T-cell (primary cell): Measurements from ENCODE around the gene PRCC. TPM values are rescaled to one million over a fixed set of nuclear protein-coding genes. Genes with fewer than 3 reads are reported as not detected.
A peak's percentile ranks its signal among the peaks of the same experiment; 100 is the strongest.

Source experiments
- ATAC-seq, 4 experiments: fragments of 200-7000 bp in 3 of 4; fragments of 150-1000 bp in 1 of 4; cut with Tn5 transposase; replicated peaks in 1 of 4; 1 replicate in 3 of 4; 2 replicates in 1 of 4; pipeline ENCODE4 v1.10.0; 2021; ENCODE audit warnings: moderate library complexity in 3 of 4, mild to moderate bottlenecking in 2 of 4, moderate number of reproducible peaks in 1 of 4
- CTCF ChIA-PET, 2 donors: fragments of 300-600 bp; sonication (Branson Sonifier 250); formaldehyde crosslinking; loops; one replicate each; lab custom pipeline; 2022; ENCODE audit warnings: antibody characterized with exemption in 2 of 2; lab: Charles Lee
- POLR2A ChIA-PET, 2 donors: fragments of 300-600 bp; sonication (Branson Sonifier 250); formaldehyde crosslinking; loops; one replicate each; lab custom pipeline; 2022; ENCODE audit warnings: antibody characterized with exemption in 2 of 2; lab: Charles Lee
- DNase-seq, 35 experiments: peaks; one replicate each; pipeline versions ENCODE4 v3.0.0 to v3.0.0-alpha.2; 2013 to 2023
- H3K27ac ChIP-seq: one replicate; pipeline ENCODE4 v1.5.1; 2013; ENCODE audit warnings: low read length
- H3K27me3 ChIP-seq, 2 experiments: replicated peaks in 1 of 2; 1 replicate in 1 of 2; 2 replicates in 1 of 2; pipeline versions ENCODE4 v1.6.1 to v1.7.0; 2013; ENCODE audit warnings: low read length in 1 of 2, mixed read lengths in 1 of 2; ENCODE audit not compliant: control insufficient read depth in 2 of 2, insufficient read depth in 2 of 2; ENCODE audit errors: extremely low read depth in 1 of 2
- H3K36me3 ChIP-seq, 2 donors: 1 replicate in 1 of 2; 2 replicates in 1 of 2; pipeline versions ENCODE4 v1.6.1 to v1.7.0; 2013; ENCODE audit warnings: low read length in 1 of 2; ENCODE audit not compliant: control insufficient read depth in 2 of 2, insufficient read depth in 1 of 2; ENCODE audit errors: extremely low read depth in 1 of 2
- H3K4me1 ChIP-seq, 2 experiments: 1 replicate in 1 of 2; 2 replicates in 1 of 2; pipeline versions ENCODE4 v1.6.1 to v1.7.0; 2013; ENCODE audit warnings: low read length in 2 of 2, mixed read lengths in 1 of 2; ENCODE audit not compliant: insufficient read depth in 2 of 2, control insufficient read depth in 1 of 2; ENCODE audit errors: extremely low read depth in 1 of 2
- H3K4me3 ChIP-seq, 2 donors: 1 replicate in 1 of 2; 2 replicates in 1 of 2; pipeline versions ENCODE4 v1.5.1 to v1.7.0; 2013; ENCODE audit warnings: mild to moderate bottlenecking in 2 of 2, low read length in 1 of 2, moderate library complexity in 1 of 2; ENCODE audit not compliant: control insufficient read depth in 1 of 2; ENCODE audit errors: extremely low read depth in 1 of 2
- H3K9me3 ChIP-seq: 2 replicates; pipeline ENCODE4 v1.7.0; 2013
- H3K27ac Mint-ChIP-seq, 2 donors: one replicate each; pipeline ENCODE4 v1.8.0; 2020 to 2021; ENCODE audit warnings: mild to moderate bottlenecking in 2 of 2, mixed read lengths in 2 of 2
- H3K27me3 Mint-ChIP-seq, 2 donors: one replicate each; pipeline ENCODE4 v1.8.0; 2021 to 2022; ENCODE audit warnings: mixed read lengths in 2 of 2
- H3K36me3 Mint-ChIP-seq: one replicate; pipeline ENCODE4 v1.8.0; 2021; ENCODE audit warnings: mixed read lengths
- H3K4me1 Mint-ChIP-seq, 3 donors: one replicate each; pipeline ENCODE4 v1.8.0; 2020 to 2022; ENCODE audit warnings: mixed read lengths in 3 of 3, mild to moderate bottlenecking in 1 of 3
- H3K4me3 Mint-ChIP-seq, 3 donors: one replicate each; pipeline ENCODE4 v1.8.0; 2020 to 2022; ENCODE audit warnings: mild to moderate bottlenecking in 3 of 3, mixed read lengths in 3 of 3, moderate library complexity in 3 of 3
- H3K9me3 Mint-ChIP-seq, 3 donors: one replicate each; pipeline ENCODE4 v1.8.0; 2020 to 2022; ENCODE audit warnings: mixed read lengths in 3 of 3
- WGBS: methylation state at CpG from one replicate; pipeline ENCODE4 v1.1.5; 2013; ENCODE audit warnings: missing lambda C conversion rate; ENCODE audit not compliant: insufficient coverage; 5-methylcytosine and 5-hydroxymethylcytosine counted together
- total RNA-seq, 35 experiments: library from RNA in 6 of 35; stranded (reverse) in 6 of 35; fragments of 120-200 nt in 1 of 35; gene quantifications; one replicate each; pipeline versions ENCODE4 v1.2.1 to v1.2.4 and lab custom pipeline; 2013 to 2026

Gene PRCC
- total RNA-seq, 5 donors from 2014 or later (not counting 1 experiment from before 2014, with no cell fraction given): 55.3 to 67.7 (median 65.4) TPM

DNA sequence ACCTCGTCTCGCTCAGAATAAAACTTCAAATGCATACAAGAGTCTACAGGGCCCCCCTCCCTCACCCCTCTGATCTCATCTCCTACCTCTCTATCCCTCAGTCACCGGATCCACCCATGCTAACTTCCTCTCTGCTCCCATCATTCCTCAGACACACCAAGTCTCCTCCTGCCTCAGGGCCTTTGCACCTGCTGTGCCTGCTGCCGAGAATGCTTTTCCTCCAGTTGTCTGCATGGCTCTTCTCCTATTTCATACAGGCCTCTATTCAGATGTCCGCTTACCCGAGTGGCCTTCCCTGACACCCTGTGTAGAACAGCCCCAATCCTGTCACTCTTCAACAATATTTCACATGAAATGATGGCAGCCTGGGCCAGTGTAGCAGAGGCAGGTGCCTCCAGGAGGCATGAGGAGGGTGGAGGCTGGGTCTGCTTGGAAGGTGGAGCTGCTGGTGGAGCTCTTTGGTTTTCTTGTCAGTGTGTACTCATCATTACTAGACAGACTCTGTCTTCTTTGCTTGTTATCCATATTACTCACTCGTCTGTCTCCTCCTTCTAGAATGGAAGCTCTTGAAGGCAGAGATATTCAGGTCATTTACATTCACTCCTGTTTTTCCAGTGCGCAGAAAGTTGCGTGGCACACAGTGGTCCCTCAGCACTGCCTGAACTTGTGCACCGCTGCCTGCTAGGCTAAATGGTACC is 45.1 kb downstream of the PRCC start:
- H3K36me3 Mint-ChIP-seq: peaks cover 39% of the 10 kb centered on the region
- H3K27me3 Mint-ChIP-seq: no peaks in the 10 kb centered on the region
- CTCF ChIA-PET: interaction anchor here (0.8 to 1.0 kb wide), 2 partner anchors 9 to 10 kb away, joined by 3 to 4 read pairs; no protein-coding TSS in a partner anchor
- H3K4me3 Mint-ChIP-seq: peak overlapping the region; percentile 88 to 92 (median 89)
- H3K4me3 ChIP-seq: no peak overlapping the region
- no peaks in the 10 kb centered on the region for H3K9me3 ChIP-seq
- DNase-seq (no peak), ATAC-seq (no peak)
- peaks cover 69 to 84% (median 77%) of the 10 kb centered on the region in 3 donors for H3K4me1 Mint-ChIP-seq
- peak overlapping the region; percentile 99 for H3K27ac ChIP-seq
- H3K27ac Mint-ChIP-seq: peak overlapping the region; percentile 98 to 100
- POLR2A ChIA-PET: interaction anchor here in 1 of 2 donors (0.6 kb wide), 1 partner anchor 101 kb away, joined by 4 read pairs; no protein-coding TSS in a partner anchor
- H3K27me3 ChIP-seq: no peaks in the 10 kb centered on the region
- H3K36me3 ChIP-seq: peaks cover 9 to 44% of the 10 kb centered on the region in 2 donors
- WGBS: 97% methylated on average over 8 of the region's 10 CpGs
- peaks cover 25 to 90% of the 10 kb centered on the region in 2 experiments for H3K4me1 ChIP-seq
- no peaks in the 10 kb centered on the region for H3K9me3 Mint-ChIP-seq

DNA sequence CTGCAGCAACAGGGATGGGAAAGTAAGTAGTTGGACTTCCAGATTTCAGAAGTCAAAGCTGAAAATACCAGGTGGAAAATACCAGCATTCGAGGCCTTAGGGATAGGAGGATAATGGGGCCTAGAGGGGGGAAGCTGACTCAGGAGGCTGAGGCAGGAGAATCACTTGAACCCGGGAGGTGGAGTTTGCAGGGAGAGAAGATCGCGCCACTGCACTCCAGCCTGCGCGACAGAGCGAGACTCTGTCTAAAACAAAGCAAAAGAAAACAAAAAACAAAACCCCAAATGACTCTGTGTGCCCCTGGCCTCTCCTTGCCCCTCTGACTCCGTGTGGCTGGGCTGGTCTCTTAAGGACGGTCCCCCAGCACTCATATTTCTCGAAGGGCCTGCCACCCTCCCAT is 46.0 kb downstream of the PRCC start:
- H3K9me3 Mint-ChIP-seq: no peaks in the 10 kb centered on the region
- WGBS: no CpG with 5 or more reads among the region's 10 CpGs
- Histone ChIP-seq H3K4me1 (peaks cover 25 to 86% of the 10 kb centered on the region in 2 experiments), H3K4me3 (peak overlapping the region; percentile 54 to 70), H3K9me3 (no peaks in the 10 kb centered on the region), H3K27me3 (no peaks in the 10 kb centered on the region), H3K27ac (peak overlapping the region; percentile 99), H3K36me3 (peaks cover 9 to 39% of the 10 kb centered on the region in 2 donors)
- peak overlapping the region; percentile 98 to 100 for H3K27ac Mint-ChIP-seq
- ATAC-seq (no peak), DNase-seq (no peak)
- ChIA-PET CTCF (interaction anchor here (0.6 to 1.5 kb wide), 6 partner anchors 10 to 47 kb away, joined by 3 to 12 read pairs (median 6); partner anchors contain the start of gene NTRK1 (in 1 of the 2)), POLR2A (no interaction called here)
- H3K36me3 Mint-ChIP-seq: peaks cover 31% of the 10 kb centered on the region
- H3K27me3 Mint-ChIP-seq: no peaks in the 10 kb centered on the region
- H3K4me3 Mint-ChIP-seq: peak overlapping the region; percentile 88 to 92 (median 89)
- H3K4me1 Mint-ChIP-seq: peaks cover 60 to 79% (median 72%) of the 10 kb centered on the region in 3 donors

DNA sequence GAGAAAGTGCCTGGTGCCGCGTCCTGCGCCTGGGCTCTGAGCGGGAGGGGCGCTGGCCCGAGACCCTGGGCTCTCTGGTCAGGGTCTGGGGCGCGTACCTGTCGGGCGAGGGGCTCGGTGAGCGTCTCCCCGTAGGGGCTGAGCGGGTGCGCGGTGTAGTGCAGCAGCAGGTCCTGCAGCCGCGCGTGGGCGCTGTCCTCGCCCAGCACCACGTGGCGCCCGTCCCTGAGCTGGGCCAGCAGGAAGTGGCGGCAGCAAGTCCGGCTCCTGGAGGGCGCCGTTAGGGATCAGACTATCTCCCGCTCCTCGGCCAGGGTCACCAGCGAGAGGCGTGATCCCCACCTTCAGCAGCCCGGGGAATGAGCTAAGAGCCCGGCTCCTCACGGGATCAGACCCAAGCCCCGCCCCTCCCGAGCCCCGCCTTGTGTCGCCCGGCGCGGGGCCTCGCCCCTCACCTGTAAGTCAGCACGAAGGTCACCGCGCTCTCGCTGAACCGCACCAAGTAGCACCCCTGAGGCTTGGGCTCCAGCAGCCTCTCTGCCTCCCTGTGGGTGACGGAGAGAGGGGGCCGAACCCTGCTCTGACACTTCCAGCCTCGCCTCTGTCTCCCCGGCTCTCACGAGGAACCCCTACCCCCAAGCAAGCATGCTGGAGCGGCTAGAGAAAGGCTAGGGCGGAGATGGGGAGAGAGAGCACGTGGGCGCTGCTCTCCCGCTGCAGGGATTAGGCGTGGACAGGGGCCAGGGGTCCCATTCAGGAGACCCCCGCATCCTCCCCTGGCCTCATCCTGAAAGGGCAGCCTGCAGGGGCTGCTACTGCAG is 46.6 kb downstream of the PRCC start:
- CTCF ChIA-PET: interaction anchor here (0.6 to 1.5 kb wide), 14 partner anchors 12 to 85 kb away, joined by 3 to 12 read pairs (median 4); partner anchors contain the start of genes ISG20L2 (in 1 of the 2), METTL25B (in 1 of the 2) and NTRK1 (in 1 of the 2)
- H3K9me3 ChIP-seq: no peaks in the 10 kb centered on the region
- H3K4me1 Mint-ChIP-seq: peaks cover 57 to 77% (median 68%) of the 10 kb centered on the region in 3 donors
- peak; percentile 46 to 53 (median 50) for ATAC-seq
- H3K4me1 ChIP-seq: peaks cover 25 to 79% of the 10 kb centered on the region in 2 experiments
- peak; percentile 41 to 85 (median 71) for DNase-seq
- 3% methylated on average over 46 of the region's 60 CpGs for WGBS
- no peaks in the 10 kb centered on the region for H3K9me3 Mint-ChIP-seq
- H3K27me3 Mint-ChIP-seq: no peaks in the 10 kb centered on the region
- H3K4me3 ChIP-seq: peak overlapping the region; percentile 54 to 70
- H3K27ac ChIP-seq: peak overlapping the region; percentile 99
- peak overlapping the region; percentile 88 to 92 (median 89) for H3K4me3 Mint-ChIP-seq
- H3K27me3 ChIP-seq: no peaks in the 10 kb centered on the region
- H3K27ac Mint-ChIP-seq: peak overlapping the region; percentile 98 to 100
- H3K36me3 Mint-ChIP-seq: peaks cover 26% of the 10 kb centered on the region
- POLR2A ChIA-PET: interaction anchor here in 1 of 2 donors (0.6 kb wide), 1 partner anchor 102 kb away, joined by 3 read pairs; no protein-coding TSS in a partner anchor
- H3K36me3 ChIP-seq: peaks cover 9 to 33% of the 10 kb centered on the region in 2 donors

DNA sequence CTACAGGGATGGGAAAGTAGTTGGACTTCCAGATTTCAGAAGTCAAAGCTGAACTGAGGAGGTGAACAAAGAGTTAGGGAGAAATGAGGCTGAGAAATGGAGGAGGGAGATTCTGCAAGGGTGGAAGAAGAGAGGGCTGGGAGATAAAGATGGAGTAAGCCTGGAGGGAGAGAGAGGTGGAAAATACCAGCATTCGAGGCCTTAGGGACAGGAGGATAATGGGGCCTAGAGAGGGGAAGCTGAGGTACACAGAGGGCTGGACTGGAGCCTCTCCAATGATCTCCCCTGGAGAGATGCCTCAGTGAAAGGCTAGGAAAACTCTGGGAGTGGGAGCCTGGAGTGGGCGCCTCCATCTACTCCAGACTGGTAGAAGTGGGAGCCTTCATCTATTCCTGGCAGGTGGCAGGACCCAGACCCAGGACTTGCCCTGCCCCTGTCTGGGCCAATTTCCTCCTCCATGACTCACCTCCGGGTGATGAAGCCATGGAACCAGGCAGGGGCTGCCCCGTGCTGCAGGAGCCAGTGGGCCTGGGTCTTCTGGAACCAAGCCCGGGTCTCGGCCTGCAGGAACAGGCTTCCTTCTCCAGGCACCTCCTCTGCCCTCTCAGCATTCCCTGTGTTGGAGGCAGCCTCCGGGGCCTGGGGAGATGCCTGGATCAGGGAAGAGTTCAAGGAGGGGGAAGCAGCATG is 47.4 kb downstream of the PRCC start:
- Mint-ChIP-seq H3K4me3 (peak overlapping the region; percentile 88 to 92 (median 89)), H3K27me3 (no peaks in the 10 kb centered on the region), H3K27ac (peak overlapping the region; percentile 98 to 100), H3K9me3 (no peaks in the 10 kb centered on the region), H3K36me3 (peaks cover 24% of the 10 kb centered on the region), H3K4me1 (peaks cover 57 to 72% (median 66%) of the 10 kb centered on the region in 3 donors)
- peak overlapping the region; percentile 54 to 70 for H3K4me3 ChIP-seq
- no peaks in the 10 kb centered on the region for H3K27me3 ChIP-seq
- WGBS: 57% methylated on average over 2 of the region's 7 CpGs
- DNase-seq: peak in 5 of 35 experiments; percentile 18 to 62 (median 29)
- peaks cover 9 to 30% of the 10 kb centered on the region in 2 donors for H3K36me3 ChIP-seq
- peak overlapping the region; percentile 99 for H3K27ac ChIP-seq
- ATAC-seq: no peak
- POLR2A ChIA-PET: no interaction called here
- CTCF ChIA-PET: interaction anchor here (0.6 to 1.5 kb wide), 12 partner anchors 11 to 86 kb away, joined by 3 to 12 read pairs (median 5); partner anchors contain the start of genes ISG20L2 (in 1 of the 2), METTL25B (in 1 of the 2) and NTRK1 (in 1 of the 2)
- peaks cover 25 to 73% of the 10 kb centered on the region in 2 experiments for H3K4me1 ChIP-seq
- H3K9me3 ChIP-seq: no peaks in the 10 kb centered on the region

DNA sequence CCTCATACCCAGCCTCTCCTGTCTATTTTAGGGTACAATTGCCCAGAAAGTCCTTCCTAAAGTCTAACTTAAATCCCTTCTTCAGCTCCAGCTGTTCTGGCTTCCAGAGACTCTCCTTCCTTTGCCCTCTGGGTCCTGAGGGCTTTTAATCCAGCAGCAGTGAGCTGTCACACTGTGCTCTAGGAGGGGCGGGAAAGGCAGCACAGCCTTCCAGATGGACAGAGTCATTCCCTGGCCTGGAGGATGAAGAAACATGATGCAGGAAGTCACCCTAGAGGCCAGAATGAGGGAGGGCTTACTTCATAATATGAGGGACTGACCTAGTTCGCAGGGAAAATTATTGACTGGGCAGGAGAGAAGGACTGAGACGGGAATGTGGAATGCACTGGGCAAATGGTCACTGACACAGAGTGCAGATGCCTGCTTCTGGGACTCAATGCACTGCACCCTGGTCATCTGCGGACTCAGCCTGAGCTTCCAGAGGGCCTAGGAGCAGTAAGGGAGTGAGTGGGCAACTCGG is 48.0 kb downstream of the PRCC start:
- peak overlapping the region; percentile 99 for H3K27ac ChIP-seq
- H3K9me3 ChIP-seq: no peaks in the 10 kb centered on the region
- Mint-ChIP-seq H3K36me3 (peaks cover 24% of the 10 kb centered on the region), H3K4me3 (peak overlapping the region; percentile 88 to 92 (median 89)), H3K27ac (peak overlapping the region; percentile 98 to 100), H3K27me3 (no peaks in the 10 kb centered on the region), H3K4me1 (peaks cover 57 to 72% (median 66%) of the 10 kb centered on the region in 3 donors), H3K9me3 (no peaks in the 10 kb centered on the region)
- H3K27me3 ChIP-seq: no peaks in the 10 kb centered on the region
- ATAC-seq (no peak), DNase-seq (no peak)
- ChIA-PET POLR2A (no interaction called here), CTCF (interaction anchor here in 1 of 2 donors (1.6 kb wide), 1 partner anchor 23 kb away, joined by 5 read pairs; no protein-coding TSS in a partner anchor)
- H3K36me3 ChIP-seq: peaks cover 9 to 26% of the 10 kb centered on the region in 2 donors
- 67% methylated on average over 4 of the region's 5 CpGs for WGBS
- peak overlapping the region; percentile 50 to 70 for H3K4me3 ChIP-seq
- H3K4me1 ChIP-seq: peaks cover 25 to 73% of the 10 kb centered on the region in 2 experiments
